HG03460 (cell line): ENCODE data around the gene TRMT2A.
"Not testable (repeated sequence)": the region's sequence is repeated elsewhere in the genome, so short reads cannot be mapped to it uniquely, and the experiment has no call there.

ENCODE experiments used
- ATAC-seq: cut with Tn5 transposase; IDR thresholded peaks from one replicate; pipeline ENCODE4 v1.9.1; 2021; ENCODE audit not compliant: unreplicated experiment

Gene TRMT2A

DNA sequence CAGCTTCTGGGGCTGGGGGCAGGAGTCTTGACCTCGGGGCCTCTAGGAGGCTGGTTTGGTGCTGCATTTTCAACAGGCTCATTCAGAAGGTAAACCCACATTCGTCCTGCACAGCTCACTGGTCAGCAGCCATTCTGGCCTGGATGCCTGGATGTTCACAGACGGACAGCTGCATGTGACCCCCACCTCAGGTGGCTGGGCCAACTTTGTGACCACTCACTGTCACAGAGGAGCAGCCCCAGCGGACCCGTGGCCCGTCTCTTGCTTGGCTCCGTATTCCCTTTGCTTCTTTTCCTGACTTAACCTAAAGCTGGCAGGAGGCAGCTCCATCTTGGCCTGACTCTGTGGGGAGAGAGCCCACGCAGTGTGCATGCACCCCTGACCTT lies 28.8 kb downstream of the TRMT2A start:
- no peak for ATAC-seq

- no peak for ATAC-seq
Measured at GRCh38 chr22:20087319-20088262, 29.4 kb downstream of the TRMT2A start.

GRCh38 chr22:20086763-20087162 lies 30.3 kb downstream of the TRMT2A start:
- ATAC-seq, result no peak

GRCh38 chr22:20086101-20086599 lies 30.9 kb downstream of the TRMT2A start:
- no peak for ATAC-seq

GRCh38 chr22:20085651-20086050 lies 31.4 kb downstream of the TRMT2A start:
- no peak for ATAC-seq

GRCh38 chr22:20084547-20085413 lies 32.2 kb downstream of the TRMT2A start:
- no peak for ATAC-seq

DNA sequence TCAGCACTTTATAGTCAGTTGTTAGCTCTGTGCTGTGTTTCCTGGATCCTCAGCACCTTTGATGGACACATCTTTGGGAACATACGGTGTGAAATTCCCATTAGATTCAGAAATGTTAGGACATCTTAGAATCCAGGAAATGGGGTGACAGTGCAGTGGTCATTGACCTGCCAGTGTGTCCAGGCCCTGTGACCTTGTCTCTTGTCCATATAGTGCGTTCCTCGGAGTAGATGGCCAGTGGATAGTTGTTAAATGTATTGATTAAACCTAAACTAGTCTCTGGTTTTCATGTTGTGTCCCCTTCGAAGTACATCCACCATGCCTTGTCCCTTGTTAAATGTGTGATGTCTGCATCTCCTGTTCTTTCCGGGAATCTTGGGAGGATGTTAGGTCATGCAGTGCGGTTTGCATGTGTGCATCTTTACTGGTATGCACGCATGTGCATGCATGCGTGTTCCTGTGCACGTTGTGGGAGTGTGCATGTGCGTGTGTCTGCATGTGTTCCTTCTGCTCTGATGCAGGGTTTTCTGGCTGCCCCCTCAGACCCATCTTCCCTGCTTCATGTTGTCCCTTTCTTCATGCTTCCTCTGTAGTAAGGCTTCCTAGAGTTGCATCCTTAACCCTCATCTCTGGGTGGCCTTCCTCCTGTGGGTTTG lies 33.0 kb downstream of the TRMT2A start:
- ATAC-seq, result no peak

DNA sequence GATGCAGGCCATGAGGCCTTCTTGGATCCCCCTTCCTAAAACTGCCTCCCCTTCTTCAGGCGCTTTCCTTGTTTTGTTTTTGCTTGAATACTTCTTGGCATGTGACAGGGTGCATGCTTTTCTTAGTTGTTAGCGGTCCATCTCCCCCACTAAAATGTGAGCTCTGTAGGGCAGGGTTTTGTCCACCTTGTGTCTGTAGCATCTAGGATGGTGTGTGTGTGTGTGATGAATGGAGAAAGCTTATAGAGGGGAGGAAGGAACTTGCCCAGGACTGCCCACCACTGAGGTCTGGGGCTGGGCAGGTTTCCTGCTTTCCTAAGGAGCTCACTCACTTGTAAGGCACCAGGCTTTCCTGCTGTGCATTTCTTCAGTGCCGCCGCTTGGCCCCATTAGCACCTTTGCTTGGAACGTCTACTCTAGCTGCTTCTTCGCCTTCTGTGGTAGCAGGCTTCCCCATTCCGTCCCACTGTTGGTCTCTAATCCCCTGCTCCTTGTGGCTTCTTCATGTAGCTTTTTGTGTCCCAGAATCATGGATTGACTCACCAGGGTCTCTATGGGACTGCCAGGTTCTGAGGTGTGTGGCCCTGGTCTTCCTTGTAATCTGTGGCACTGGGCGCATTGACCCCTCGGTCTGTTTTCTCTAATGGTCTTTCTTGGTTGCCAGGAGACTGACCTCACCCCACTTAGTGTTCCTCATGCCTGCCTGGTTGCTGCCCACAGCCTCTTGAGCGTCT lies 33.7 kb downstream of the TRMT2A start:
- ATAC-seq, result no peak

DNA sequence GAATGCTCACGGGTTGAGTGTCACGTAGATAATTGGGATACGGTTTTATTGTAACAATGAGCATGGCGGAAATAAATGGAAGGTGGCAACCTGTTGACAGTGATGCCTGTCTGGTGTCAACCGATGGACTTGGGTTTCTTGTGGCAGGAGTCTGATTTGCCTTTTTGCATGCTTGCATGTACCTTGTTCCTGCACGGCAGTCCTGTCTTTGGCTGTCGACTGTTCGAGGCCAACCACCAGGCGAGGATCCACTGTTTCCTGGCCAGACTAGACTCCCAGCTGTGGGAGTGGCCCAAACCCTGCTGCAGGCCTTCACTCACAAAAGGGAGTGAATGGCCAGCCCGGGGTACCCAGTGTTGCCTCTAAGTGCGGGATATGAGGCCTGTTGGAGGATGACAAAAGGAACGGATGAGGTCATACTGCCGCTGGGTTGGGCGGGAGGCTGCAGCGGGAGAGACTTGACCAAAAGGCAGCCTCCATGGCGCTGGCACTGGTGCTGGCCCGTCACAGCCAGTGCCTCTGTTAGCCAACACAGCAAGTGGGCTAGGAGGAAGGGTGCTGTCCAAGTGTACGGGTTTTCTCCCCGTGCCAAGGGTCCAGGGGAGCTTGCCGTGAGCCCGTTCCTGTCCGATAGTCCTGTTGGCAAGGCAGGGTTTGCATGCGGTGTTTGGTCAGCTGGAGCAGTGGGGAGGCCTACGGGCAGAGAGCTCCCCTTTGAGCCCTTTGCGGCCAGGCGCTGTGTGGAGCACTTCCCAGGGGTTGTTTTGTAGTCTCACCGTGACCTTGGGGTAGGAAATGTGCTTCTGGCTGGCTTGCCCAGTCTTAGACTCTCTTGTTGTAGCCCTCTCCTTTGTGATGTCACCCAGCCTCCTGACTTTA lies 36.0 kb downstream of the TRMT2A start:
- ATAC-seq, result no peak

DNA sequence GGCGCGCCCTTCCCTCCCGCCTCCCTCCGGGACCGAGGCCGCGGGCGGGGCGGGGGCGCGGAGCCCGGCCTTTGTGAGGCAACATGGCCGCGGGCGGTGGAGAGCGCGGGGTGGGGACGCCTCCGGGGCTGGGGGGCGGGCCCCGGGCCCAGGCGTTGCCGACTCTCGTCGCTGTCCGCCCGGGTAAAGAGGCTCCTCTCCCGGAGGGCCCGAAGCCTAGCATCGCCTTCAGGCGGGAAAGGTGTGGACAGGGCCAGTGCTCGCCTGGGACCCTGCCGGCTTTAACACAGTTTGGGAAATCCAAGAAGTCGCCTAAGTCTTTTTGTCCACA lies 36.6 kb downstream of the TRMT2A start:
- peak; percentile 60 for ATAC-seq

DNA sequence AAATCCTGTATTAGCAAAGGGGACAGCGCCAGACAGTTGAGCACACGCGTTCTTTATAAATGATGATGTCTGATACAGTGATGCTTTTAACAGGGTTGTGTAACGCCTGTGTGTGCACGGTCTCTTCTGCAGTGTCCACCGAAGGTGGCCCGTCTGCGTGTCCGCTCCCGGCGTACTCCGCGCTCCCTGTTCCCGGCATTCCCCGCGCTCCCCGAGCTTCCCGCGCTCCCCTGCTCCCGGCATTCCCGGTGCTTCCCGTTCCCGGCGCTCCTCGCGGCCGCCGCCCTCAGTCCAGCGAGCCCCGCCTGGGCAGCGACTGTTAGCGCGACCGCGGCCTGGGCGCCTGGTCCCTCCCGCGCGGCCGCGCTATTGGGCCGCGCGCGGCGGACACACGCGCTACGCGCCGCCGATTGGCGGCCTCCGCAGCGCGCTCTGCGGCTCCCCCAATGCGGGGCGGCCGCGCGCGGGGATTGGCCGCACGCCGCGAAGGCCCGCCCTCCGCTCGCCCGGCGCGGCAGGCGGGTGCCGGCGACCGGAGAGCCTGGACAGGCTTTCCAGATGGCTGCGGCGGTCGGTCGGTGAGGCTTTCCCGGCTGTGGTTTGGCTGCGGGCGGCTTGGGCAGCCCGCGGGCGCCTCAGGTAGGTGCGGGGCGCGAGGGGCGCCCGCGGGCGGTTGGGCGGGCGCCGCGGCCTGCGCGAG lies 37.1 kb downstream of the TRMT2A start, which contains the start of gene DGCR8:
Gene DGCR8, plus strand, starts transcription at position 497 of the 700 bp plus-strand sequence. CDS start 5,723 bp downstream, outside the sequence.
- ATAC-seq, result peak; percentile 68

DNA sequence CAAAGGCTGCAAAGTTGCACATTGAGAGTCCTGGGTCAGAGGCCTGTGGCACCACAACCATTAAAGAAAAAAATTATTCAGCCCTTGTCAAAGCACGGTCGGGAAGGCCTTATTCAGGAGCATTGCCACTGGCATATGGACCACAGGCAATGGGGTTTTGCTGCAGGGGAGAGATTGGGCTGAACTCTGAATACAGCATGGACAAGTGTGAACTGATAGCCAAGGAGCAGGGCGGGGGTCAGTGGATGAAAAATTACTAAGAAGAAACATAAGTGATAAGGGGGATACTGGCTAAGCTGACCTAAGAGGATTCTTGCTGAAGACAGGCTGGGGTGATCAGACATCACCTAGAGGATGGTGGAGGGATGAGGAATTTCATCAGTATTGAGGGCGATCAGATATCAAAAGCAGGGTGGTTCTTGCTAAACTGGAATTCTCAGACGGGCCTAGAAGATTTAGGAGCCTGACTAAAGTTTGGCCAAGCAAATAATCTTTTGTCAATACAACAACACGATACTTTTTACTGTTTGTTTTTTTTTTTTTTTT lies 40.3 kb downstream of the TRMT2A start:
- ATAC-seq, result no peak

- no peak for ATAC-seq
Measured at GRCh38 chr22:20071524-20071972, 45.5 kb downstream of the TRMT2A start.

GRCh38 chr22:20069331-20070042 lies 47.5 kb downstream of the TRMT2A start:
- no peak for ATAC-seq

DNA sequence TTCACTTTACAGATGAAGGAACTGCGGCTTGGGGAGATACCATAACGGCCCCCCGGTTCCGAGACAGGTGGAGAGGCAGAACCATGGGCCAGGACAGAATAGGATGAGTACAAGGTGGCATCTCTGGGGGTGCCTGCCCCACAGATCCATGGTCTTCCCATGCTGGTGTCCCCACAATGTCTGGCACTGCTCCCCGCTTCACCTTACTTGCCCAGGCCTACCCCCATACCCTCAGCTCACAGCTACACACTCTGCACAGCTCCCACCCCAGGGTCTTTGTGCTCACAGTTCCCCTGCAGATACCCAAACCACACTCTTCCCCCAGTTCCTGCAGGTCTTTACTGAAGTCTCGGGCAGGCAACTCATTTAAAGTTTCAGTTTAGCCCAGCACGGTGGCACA lies 48.4 kb downstream of the TRMT2A start:
- no peak for ATAC-seq

DNA sequence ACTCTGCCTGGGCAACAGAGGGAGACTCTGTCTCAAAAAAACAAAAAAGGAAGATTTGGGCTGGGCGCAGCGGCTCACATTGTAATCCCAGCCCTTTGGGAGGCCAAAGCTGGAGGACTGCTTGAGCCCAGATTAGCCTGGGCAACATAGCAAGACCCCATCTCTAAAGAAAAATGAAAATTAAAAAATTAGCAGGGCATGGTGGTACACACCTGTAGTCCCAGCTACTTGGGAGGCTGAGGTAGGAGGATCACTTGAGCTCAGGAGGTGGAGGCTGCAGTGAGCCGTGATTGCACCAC lies 49.7 kb downstream of the TRMT2A start:
- not testable (repeated sequence) for ATAC-seq

DNA sequence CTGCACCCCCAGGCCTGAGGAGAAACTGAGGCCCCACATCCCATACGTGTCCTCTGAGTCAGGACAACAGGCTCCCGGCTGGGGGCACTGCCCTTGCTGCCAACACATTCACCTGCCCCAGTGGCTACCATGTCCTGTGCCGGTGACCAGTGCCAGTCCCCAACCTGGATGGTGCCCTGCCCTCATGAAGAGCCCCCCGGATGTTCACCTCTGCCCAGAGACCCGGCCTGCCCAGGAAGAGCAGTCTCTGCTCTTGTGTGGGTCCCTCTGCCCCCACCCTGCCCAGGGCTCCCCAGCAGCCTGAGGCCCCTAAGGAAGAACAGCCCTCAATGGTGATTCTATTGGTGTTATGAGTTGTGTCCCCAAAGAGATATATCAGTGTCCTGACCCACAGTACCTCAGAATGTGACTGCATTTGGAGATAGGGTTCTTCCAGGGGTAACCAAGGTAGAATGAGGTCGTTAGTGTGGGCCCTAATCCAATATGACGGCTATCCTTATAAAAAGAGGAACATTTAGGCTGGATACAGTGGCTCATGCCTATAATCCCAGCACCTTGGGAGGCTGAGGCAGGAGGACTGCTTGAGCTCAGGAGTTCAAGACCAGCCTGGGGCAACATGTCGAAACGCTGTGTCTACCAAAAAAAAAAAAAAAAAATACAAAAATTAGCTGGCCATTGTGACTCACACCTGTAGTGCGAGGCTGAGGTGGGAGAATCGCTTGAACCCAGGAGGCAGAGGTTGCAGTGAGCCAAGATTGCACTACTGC lies 50.2 kb downstream of the TRMT2A start:
- ATAC-seq, result no peak
